Rectal smooth muscle tissue (tissue), 1 donor: Measurements from ENCODE around the gene LRFN2.

Source experiments
- H3K27ac ChIP-seq: one replicate; pipeline ENCODE4 v1.7.0; 2013; ENCODE audit warnings: low read depth, low read length, inconsistent platforms
- H3K27me3 ChIP-seq: one replicate; pipeline ENCODE4 v1.7.0; 2013; ENCODE audit warnings: low read length; ENCODE audit not compliant: control insufficient read depth, insufficient read depth
- H3K36me3 ChIP-seq: one replicate; pipeline ENCODE4 v1.7.0; 2013; ENCODE audit warnings: low read length; ENCODE audit not compliant: control insufficient read depth, insufficient read depth
- H3K4me1 ChIP-seq: one replicate; pipeline ENCODE4 v1.7.0; 2013; ENCODE audit warnings: low read length; ENCODE audit not compliant: control insufficient read depth, insufficient read depth
- H3K4me3 ChIP-seq: one replicate; pipeline ENCODE4 v1.7.0; 2013; ENCODE audit warnings: low read length
- H3K9ac ChIP-seq: one replicate; pipeline ENCODE4 v1.7.0; 2013; ENCODE audit warnings: low read length

LRFN2 gene

DNA sequence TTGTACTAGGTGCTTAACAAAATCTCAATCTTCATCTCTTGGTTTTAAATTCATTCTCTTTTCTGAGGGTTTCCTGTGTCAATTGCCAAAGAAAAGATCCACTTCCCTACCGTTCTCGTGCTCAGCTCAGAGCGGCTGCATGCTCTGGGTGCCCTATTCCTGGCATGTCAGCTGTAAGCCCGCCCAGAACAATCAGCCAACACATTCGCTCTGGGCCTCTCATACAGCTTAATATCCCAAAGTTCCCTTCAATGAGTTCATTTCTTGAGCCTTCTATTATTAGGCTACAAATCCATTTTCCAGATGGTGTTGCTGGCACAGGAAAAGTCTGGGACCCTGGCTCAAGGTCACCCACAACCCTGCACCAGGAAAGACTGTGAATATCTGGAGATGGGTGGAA, 24.3 kb upstream of the LRFN2 start:
- no peak overlapping the region for H3K9ac ChIP-seq
- H3K4me1 ChIP-seq = no peaks in the 10 kb centered on the region

DNA sequence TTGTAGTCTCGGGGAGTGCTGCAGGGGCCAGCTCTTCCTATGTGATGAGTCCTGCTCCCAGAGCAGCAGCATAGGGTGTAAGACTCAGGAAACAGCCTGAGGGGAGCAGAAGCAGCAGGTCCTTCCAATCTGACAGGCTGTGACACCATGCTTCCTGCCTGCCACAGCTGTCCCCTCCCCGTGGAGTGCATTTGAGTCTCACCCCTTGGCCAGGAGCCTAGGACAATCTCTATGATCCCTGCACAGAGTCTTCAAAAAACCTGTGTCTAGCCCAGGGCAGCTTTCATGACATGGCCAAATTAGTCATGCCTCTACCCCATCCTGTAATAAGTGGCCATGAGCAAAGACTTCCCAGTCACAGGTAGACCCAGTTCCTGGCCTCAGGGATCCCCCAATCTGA, 23.1 kb upstream of the LRFN2 start:
- H3K36me3 ChIP-seq = no peaks in the 10 kb centered on the region
- no peaks in the 10 kb centered on the region for H3K27me3 ChIP-seq
- H3K27ac ChIP-seq = no peak overlapping the region
- H3K4me1 ChIP-seq = no peaks in the 10 kb centered on the region
- no peak overlapping the region for H3K4me3 ChIP-seq
- no peak overlapping the region for H3K9ac ChIP-seq

More for the DNA sequence above, 24.3 kb upstream of the LRFN2 start:
- H3K27me3 ChIP-seq = no peaks in the 10 kb centered on the region
- no peak overlapping the region for H3K27ac ChIP-seq
- H3K36me3 ChIP-seq = no peaks in the 10 kb centered on the region
- no peak overlapping the region for H3K4me3 ChIP-seq

DNA sequence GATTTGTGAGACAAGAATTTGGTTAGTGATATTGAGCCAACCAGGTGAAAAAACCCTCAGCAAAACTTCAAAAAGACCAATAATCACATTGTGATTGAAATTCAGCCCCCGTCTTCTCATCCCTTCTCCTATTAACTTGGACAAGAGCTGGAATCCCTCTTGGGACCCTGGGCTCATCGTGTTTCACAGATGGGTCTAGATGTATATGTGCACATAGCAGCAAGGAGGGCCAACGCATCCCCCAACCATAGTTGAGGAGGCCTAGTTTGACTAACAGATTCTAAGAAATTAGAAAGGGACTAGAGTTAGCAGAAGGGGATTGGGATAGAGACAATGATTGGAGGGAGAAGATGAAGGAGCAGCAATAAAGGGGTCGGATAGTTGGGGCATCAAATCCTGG, 19.8 kb upstream of the LRFN2 start:
- no peak overlapping the region for H3K9ac ChIP-seq
- H3K4me1 ChIP-seq = no peaks in the 10 kb centered on the region
- no peak overlapping the region for H3K4me3 ChIP-seq
- H3K27ac ChIP-seq = no peak overlapping the region
- no peaks in the 10 kb centered on the region for H3K27me3 ChIP-seq
- H3K36me3 ChIP-seq = no peaks in the 10 kb centered on the region

DNA sequence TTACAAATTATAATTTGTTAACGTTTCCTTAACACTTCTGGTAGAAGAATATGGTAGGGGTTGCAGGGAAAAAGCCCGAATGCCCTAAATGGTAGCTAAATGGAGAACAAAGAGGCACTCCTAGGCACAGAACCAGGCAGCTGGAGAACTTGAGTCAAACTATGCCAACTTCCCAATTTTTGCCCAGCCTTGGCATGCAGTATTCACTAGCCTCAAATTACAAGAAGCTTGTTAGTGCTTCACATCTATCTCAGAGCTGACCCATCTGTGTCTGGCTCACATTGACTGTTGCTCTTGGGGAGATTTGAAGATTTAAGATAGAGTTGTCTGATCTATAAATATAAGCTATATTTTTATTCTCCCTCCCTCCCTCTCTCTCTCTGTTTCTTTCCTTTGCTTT, 19.4 kb upstream of the LRFN2 start:
- H3K4me3 ChIP-seq = no peak overlapping the region
- H3K27ac ChIP-seq = no peak overlapping the region
- H3K9ac ChIP-seq = no peak overlapping the region
- H3K4me1 ChIP-seq = no peaks in the 10 kb centered on the region
- no peaks in the 10 kb centered on the region for H3K27me3 ChIP-seq
- no peaks in the 10 kb centered on the region for H3K36me3 ChIP-seq

DNA sequence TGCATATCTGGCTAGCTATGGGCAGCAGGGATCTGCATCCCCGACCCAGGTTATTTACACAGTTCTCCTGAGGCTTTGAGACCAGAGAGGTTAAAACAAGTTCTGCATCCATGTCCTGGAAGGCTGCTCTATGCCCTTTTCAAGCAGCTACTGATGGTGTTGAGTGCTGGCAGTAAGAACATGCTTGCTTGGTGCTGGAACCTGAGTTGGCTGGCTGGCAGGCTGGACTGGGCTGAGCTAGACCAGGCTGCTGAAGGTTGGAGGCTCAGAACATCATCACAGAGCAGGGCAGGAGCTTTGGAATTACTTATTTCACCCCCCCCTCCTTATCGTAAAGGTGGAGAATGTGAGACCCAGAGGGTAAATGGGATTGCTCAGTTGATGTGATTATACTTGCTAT, 16.9 kb upstream of the LRFN2 start:
- Histone ChIP-seq H3K27me3 (no peaks in the 10 kb centered on the region), H3K9ac (no peak overlapping the region)

DNA sequence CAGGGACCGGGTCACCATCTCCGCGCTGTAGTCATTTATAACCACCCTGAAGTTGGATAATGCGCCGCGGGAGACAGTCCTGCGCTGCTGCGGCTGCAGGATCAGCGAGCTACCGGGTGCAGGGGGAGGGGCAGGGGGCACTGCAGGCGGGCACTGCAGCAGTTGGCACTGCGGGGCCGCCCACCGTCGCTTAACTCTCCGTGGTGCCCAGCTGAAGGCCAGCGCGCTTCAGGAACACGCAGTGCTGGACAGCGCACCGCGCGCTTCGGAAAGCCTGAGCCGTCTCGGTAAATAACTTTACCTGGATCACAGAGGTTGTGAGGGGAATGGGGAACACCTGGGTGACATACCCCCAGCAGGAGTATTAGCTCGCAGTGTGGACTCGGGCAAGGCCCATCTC, 12.4 kb upstream of the LRFN2 start:
- H3K27me3 ChIP-seq = peaks cover 4% of the 10 kb centered on the region
- no peak overlapping the region for H3K4me3 ChIP-seq
- no peak overlapping the region for H3K27ac ChIP-seq
- no peaks in the 10 kb centered on the region for H3K4me1 ChIP-seq
- H3K36me3 ChIP-seq = no peaks in the 10 kb centered on the region
- H3K9ac ChIP-seq = no peak overlapping the region

More for the DNA sequence above, 16.9 kb upstream of the LRFN2 start:
- H3K4me3 ChIP-seq = no peak overlapping the region
- no peaks in the 10 kb centered on the region for H3K4me1 ChIP-seq
- H3K27ac ChIP-seq = no peak overlapping the region
- no peaks in the 10 kb centered on the region for H3K36me3 ChIP-seq

DNA sequence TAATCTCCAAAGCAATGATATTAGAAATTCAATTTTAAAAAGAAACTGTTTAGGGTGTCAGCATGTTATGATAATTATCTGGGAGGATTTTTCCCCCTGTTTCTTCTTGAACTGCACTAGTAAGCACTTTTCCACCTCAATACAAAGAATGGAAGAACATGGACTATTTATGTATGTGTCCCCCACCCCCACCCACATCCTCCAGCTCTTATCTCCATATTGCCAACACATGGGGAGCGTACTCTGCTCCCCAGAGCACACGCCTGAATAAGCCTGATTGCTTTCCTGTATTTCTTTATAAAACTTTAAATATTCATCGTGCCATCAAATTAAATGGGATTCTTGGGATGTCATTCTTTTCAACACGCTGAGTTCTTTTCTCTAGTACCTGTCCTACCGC, 11.4 kb upstream of the LRFN2 start:
- Histone ChIP-seq H3K4me3 (no peak overlapping the region), H3K27me3 (peaks cover 4% of the 10 kb centered on the region), H3K9ac (no peak overlapping the region), H3K4me1 (no peaks in the 10 kb centered on the region), H3K36me3 (no peaks in the 10 kb centered on the region), H3K27ac (no peak overlapping the region)

DNA sequence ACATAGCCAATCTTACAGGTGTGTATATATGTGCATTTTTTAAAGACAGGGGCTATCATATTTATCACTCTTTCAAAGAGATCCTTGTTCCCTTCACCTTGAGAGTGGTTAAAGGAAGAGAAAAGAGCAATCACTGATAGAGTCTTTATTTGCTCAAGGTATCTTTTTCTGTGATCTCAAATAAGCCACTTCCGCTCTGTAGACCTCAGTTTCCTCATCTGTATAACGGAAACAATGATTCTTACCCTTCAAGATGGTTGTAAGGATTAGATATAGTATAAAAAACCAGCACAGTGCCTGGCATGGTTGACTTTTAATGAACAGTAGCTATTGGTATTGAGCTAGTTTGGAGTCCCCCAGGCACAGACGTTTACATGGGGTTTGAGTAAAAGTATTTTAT, 10.1 kb upstream of the LRFN2 start:
- no peaks in the 10 kb centered on the region for H3K4me1 ChIP-seq
- peaks cover 4% of the 10 kb centered on the region for H3K27me3 ChIP-seq
- H3K27ac ChIP-seq = no peak overlapping the region
- H3K36me3 ChIP-seq = no peaks in the 10 kb centered on the region
- no peak overlapping the region for H3K9ac ChIP-seq
- no peak overlapping the region for H3K4me3 ChIP-seq

DNA sequence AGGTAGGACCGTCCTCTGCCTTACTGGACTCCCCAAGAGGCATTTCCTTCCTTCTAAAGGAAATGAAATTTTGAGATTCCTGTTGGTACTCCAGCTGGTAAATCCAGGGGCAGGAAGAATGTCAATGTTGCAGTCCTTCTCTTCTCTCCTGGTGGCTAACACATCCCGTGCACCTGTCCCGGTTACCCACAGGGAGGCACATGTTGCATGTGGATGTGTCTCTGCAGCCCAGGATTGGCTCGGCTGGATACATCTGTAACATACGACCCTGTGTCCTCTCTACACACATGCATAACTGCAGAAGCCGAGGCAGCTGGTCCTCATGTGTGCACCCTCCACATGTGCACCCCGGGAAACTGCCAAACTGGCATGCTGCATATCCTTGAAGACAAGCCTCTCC, 1.3 kb upstream of the LRFN2 start:
- Histone ChIP-seq H3K27me3 (peaks cover 15% of the 10 kb centered on the region), H3K4me1 (peaks cover 5% of the 10 kb centered on the region), H3K36me3 (no peaks in the 10 kb centered on the region), H3K27ac (no peak overlapping the region), H3K9ac (no peak overlapping the region), H3K4me3 (no peak overlapping the region)

DNA sequence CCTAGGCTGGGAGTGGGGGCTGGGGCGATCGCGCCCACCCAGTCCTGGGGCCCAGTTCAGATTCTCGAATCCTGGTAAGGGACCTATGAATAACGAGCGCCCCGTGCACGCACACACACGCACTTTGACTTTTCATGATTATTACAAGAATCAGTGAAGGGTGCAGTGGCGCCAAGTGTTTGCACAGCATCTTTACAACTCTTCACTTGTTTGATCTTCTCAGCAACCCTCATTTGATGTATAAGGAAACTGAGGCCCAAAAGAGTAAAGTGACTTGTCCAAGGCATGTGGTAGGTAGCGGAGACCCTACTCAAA, 863 bp upstream of the LRFN2 start:
- Histone ChIP-seq H3K4me3 (peak overlapping the region; percentile 73), H3K4me1 (peaks cover 5% of the 10 kb centered on the region), H3K9ac (no peak overlapping the region), H3K36me3 (no peaks in the 10 kb centered on the region), H3K27ac (no peak overlapping the region), H3K27me3 (peaks cover 15% of the 10 kb centered on the region)

DNA sequence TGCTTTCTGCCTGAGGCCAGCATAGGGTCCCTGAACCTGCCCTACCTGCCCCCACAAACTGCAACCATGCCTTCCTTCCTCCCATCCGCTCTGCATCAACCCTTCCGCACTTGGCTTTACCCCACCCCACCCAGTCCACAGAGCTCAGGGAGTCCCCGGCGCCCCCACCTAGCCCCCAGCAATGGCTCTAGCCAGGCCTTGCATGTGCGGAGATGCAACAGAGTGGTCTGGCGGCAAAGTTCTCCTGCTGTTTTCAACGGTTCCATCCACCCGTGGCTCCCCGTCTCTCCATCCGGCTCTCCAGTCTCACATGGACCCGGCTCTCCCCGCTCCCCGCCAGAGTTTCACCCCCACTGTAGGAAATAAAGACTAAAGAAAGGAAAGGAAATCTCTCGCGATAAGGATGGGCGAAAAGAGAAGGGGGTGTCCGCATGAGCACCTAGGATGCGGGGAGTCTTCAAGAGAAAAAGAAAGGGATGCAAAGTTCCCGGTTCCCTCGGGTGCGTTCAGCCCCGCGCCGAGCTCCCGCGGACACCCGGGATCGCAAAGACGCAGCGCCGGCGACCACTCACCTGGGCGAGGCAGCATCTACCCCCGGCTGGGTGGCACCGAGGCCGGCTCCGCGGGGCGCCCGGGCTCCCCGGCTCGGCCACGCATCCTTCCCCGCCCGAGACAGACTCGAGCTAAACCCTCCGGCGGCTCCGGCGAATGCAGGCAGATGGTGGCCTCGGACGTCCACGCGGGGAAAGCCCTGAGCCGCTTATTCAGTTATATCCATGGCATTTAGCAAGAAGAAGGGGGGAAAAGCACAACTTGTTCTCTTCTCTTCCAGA, 579 bp downstream of the LRFN2 start:
- Histone ChIP-seq H3K27ac (no peak overlapping the region), H3K9ac (no peak overlapping the region), H3K27me3 (peaks cover 15% of the 10 kb centered on the region)

DNA sequence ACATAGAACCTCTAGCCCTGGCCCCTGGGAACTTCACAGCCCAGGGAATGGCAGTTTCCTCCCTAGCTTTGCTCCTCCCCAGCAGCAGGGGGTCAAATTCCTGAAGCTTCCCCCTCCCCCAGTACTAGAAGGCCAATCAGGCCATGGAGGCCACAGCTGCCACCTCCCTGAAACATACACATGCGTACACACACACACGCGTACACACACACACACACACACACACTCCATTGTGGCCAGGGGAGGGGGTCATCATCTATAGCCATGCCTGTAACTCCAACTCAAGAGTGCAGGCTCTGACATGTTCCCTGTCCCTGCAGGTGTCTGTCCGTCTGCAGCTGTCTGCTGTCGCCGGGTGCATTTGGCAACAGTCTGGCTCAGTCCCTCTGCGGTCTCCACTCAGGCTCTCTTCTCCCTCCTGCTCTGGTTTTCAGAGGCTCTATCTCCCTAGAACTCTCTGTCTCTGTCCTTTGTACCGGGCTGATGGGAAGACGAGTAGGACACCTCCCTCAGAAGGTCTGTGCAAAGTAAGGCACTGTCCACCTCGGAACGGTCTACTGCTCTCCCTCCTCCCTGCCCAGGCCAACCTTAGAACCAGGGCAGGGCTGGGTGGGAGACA, 1.4 kb downstream of the LRFN2 start:
- no peaks in the 10 kb centered on the region for H3K36me3 ChIP-seq
- no peak overlapping the region for H3K9ac ChIP-seq
- no peak overlapping the region for H3K27ac ChIP-seq
- H3K4me3 ChIP-seq = no peak overlapping the region
- peaks cover 15% of the 10 kb centered on the region for H3K27me3 ChIP-seq
- peaks cover 5% of the 10 kb centered on the region for H3K4me1 ChIP-seq

More for the DNA sequence above, 579 bp downstream of the LRFN2 start:
- peak overlapping the region; percentile 73 for H3K4me3 ChIP-seq
- H3K4me1 ChIP-seq = peaks cover 5% of the 10 kb centered on the region
- no peaks in the 10 kb centered on the region for H3K36me3 ChIP-seq

DNA sequence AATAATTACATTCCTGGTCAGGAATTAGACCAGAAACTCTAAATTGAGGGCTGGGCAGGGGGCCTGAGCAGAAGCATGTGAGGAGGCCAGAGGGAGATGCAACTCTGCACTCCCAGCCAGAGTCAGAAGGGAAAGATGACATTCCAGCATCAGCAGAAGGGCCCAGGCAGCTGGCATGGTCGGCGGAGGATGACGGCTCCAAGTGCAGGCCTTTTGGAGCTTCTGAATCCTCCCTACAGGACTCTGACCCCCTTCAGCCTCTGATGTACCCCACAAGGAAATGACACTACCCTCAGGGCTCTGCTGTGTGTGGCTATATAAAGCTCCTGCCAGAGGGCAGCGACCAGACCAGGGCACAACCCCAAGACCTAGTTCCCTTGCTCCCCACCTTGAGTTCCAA, 1.9 kb downstream of the LRFN2 start:
- Histone ChIP-seq H3K4me1 (peaks cover 5% of the 10 kb centered on the region), H3K27ac (no peak overlapping the region), H3K4me3 (no peak overlapping the region), H3K36me3 (no peaks in the 10 kb centered on the region), H3K27me3 (peaks cover 15% of the 10 kb centered on the region), H3K9ac (no peak overlapping the region)
